HEK293T (cell line): ENCODE measurements around the gene B3GNT5.

Experiments
- ARNT ChIP-seq: fragments of 450-650 bp; IDR thresholded peaks from 2 replicates; pipeline ENCODE4 v1.6.1; 2017; ENCODE audit warnings: mild to moderate bottlenecking
- BHLHE40 ChIP-seq: fragments of 450-650 bp; IDR thresholded peaks from 2 replicates; pipeline ENCODE4 v1.6.1; 2016; ENCODE audit warnings: mild to moderate bottlenecking, moderate library complexity, borderline replicate concordance
- FOXK2 ChIP-seq: fragments of 450-650 bp; IDR thresholded peaks from 2 replicates; pipeline ENCODE4 v1.6.1; 2016; ENCODE audit warnings: mild to moderate bottlenecking
- FOXM1 ChIP-seq: fragments of 450-650 bp; IDR thresholded peaks from 2 replicates; pipeline ENCODE4 v1.6.1; 2017; ENCODE audit warnings: mild to moderate bottlenecking, borderline replicate concordance
- HDGF ChIP-seq: fragments of 450-650 bp; IDR thresholded peaks from 2 replicates; pipeline ENCODE4 v1.6.1; 2017; ENCODE audit warnings: antibody characterized with exemption, borderline replicate concordance
- PKNOX1 ChIP-seq: fragments of 450-650 bp; IDR thresholded peaks from 2 replicates; pipeline ENCODE4 v1.6.1; 2016
- SP1 ChIP-seq: fragments of 450-650 bp; IDR thresholded peaks from 2 replicates; pipeline ENCODE4 v1.6.1; 2017
- SUZ12 ChIP-seq: fragments of 450-650 bp; IDR thresholded peaks from 2 replicates; pipeline ENCODE4 v1.6.1; 2016; ENCODE audit warnings: mild to moderate bottlenecking
- TARDBP ChIP-seq: fragments of 450-650 bp; IDR thresholded peaks from 2 replicates; pipeline ENCODE4 v1.6.1; 2016
- ZNF384 ChIP-seq: fragments of 450-650 bp; IDR thresholded peaks from 2 replicates; pipeline ENCODE4 v1.6.1; 2016

- TF ChIP-seq SP1 (no peak), PKNOX1 (no peak), FOXK2 (no peak), ZNF384 (no peak), HDGF (no peak), BHLHE40 (no peak), FOXM1 (no peak), SUZ12 (no peak), ARNT (no peak), TARDBP (no peak)
These were observed 38.8 kb upstream of the B3GNT5 start for GRCh38 chr3:183214277-183214612.
